ENCODE measurements around the gene GCGR. TPM values are rescaled to one million over a fixed set of nuclear protein-coding genes. Genes with fewer than 3 reads are reported as not detected.

Gene GCGR
- total RNA-seq, result not detected in 2 replicates

GRCh38 chr17:81803728-81804558 is at the start of gene GCGR:
GCGR (plus strand) TSS chr17:81804150; CDS start chr17:81809019, 4,869 bp downstream.

GRCh38 chr17:81833160-81833920 is 29.4 kb downstream of the GCGR start, which contains the start of gene MCRIP1:
MCRIP1 (minus strand) TSS chr17:81833291; CDS start chr17:81824506, 8,785 bp downstream.

GRCh38 chr17:81834831-81835267 is 30.9 kb downstream of the GCGR start, which contains the start of gene PPP1R27:
PPP1R27 (minus strand) TSS chr17:81835050; CDS start chr17:81834953, 97 bp downstream.

GRCh38 chr17:81859906-81860755 is 56.2 kb downstream of the GCGR start, which contains the start of gene P4HB:
P4HB (minus strand) TSS chr17:81860535; CDS start chr17:81860471, 64 bp downstream.

Other genes with a start within 250 kb of the GCGR start
- gene NPLOC4, start 167.0 kb upstream of the GCGR start, total RNA-seq, result 44.8 and 48.2 TPM in 2 replicates
- 1.2 and 1.4 TPM in 2 replicates for gene TSPAN10, start 167.0 kb upstream of the GCGR start, total RNA-seq
- not detected in 2 replicates for gene PDE6G, start 147.6 kb upstream of the GCGR start, total RNA-seq
- gene OXLD1, start 137.5 kb upstream of the GCGR start, total RNA-seq, result 40.1 and 72.2 TPM in 2 replicates
- gene CCDC137, start 137.4 kb upstream of the GCGR start, total RNA-seq, result 11.3 and 16.8 TPM in 2 replicates
- gene ARL16, start 120.4 kb upstream of the GCGR start, total RNA-seq, result 27.7 and 51.7 TPM in 2 replicates
- 56.9 and 81.2 TPM in 2 replicates for gene HGS, start 120.1 kb upstream of the GCGR start, total RNA-seq
- gene MRPL12, start 100.8 kb upstream of the GCGR start, total RNA-seq, result 51.1 and 76.6 TPM in 2 replicates
- 10.7 and 22.4 TPM in 2 replicates for gene SLC25A10, start 91.9 kb upstream of the GCGR start, total RNA-seq
- gene MCRIP1, start 29.1 kb downstream of the GCGR start, total RNA-seq, result 131 and 142 TPM in 2 replicates
- gene PPP1R27, start 30.9 kb downstream of the GCGR start, total RNA-seq, result not detected in 2 replicates
- gene P4HB, start 56.4 kb downstream of the GCGR start, total RNA-seq, result 1,324 and 2,574 TPM in 2 replicates
- 174 and 302 TPM in 2 replicates for gene ARHGDIA, start 67.2 kb downstream of the GCGR start, total RNA-seq
- gene ALYREF, start 87.4 kb downstream of the GCGR start, total RNA-seq, result 83.6 and 98.5 TPM in 2 replicates
- 192 and 206 TPM in 2 replicates for gene ANAPC11, start 87.6 kb downstream of the GCGR start, total RNA-seq
- gene NPB, start 98.1 kb downstream of the GCGR start, total RNA-seq, result 1.1 and 2.0 TPM in 2 replicates
- gene PCYT2, start 107.2 kb downstream of the GCGR start, total RNA-seq, result 61.2 and 85.8 TPM in 2 replicates
- gene SIRT7, start 114.0 kb downstream of the GCGR start, total RNA-seq, result 10.7 and 10.8 TPM in 2 replicates
- 14.4 and 23.2 TPM in 2 replicates for gene MAFG, start 123.6 kb downstream of the GCGR start, total RNA-seq
- gene PYCR1, start 133.2 kb downstream of the GCGR start, total RNA-seq, result 121 and 144 TPM in 2 replicates
- gene MYADML2, start 143.1 kb downstream of the GCGR start, total RNA-seq, result not detected in 2 replicates
- not detected in 2 replicates for gene NOTUM, start 157.0 kb downstream of the GCGR start, total RNA-seq
- gene ASPSCR1, start 173.5 kb downstream of the GCGR start, total RNA-seq, result 13.2 and 15.6 TPM in 2 replicates
- 44.6 and 69.1 TPM in 2 replicates for gene CENPX, start 218.7 kb downstream of the GCGR start, total RNA-seq
- 14.4 and 15.6 TPM in 2 replicates for gene LRRC45, start 219.2 kb downstream of the GCGR start, total RNA-seq
- 17.4 and 21.6 TPM in 2 replicates for gene RAC3, start 227.5 kb downstream of the GCGR start, total RNA-seq
- 91.7 and 113 TPM in 2 replicates for gene DCXR, start 233.5 kb downstream of the GCGR start, total RNA-seq
- 51.6 and 58.4 TPM in 2 replicates for gene RFNG, start 247.7 kb downstream of the GCGR start, total RNA-seq
- gene GPS1, start 247.7 kb downstream of the GCGR start, total RNA-seq, result 78.2 and 81.1 TPM in 2 replicates